HUES48 (cell line): ENCODE data around the gene TXLNG.
A peak's percentile ranks its signal among the peaks of the same experiment; 100 is the strongest.

ENCODE experiments used
- H3K27ac ChIP-seq: one replicate; pipeline ENCODE4 v1.7.0; 2013; ENCODE audit warnings: low read depth, low read length, inconsistent platforms
- H3K27me3 ChIP-seq: 2 replicates; pipeline ENCODE4 v1.6.1; 2013; ENCODE audit warnings: mild to moderate bottlenecking, low read length; ENCODE audit not compliant: control insufficient read depth, insufficient read depth
- H3K36me3 ChIP-seq: 2 replicates; pipeline ENCODE4 v1.6.1; 2013; ENCODE audit warnings: low read length; ENCODE audit not compliant: control insufficient read depth, insufficient read depth
- H3K4me1 ChIP-seq: 2 replicates; pipeline ENCODE4 v1.6.1; 2013; ENCODE audit warnings: mild to moderate bottlenecking, low read length; ENCODE audit not compliant: control insufficient read depth, insufficient read depth
- H3K4me3 ChIP-seq: 2 replicates; pipeline ENCODE4 v1.5.1; 2013; ENCODE audit warnings: mild to moderate bottlenecking, low read depth, low read length
- H3K9ac ChIP-seq: 2 replicates; pipeline ENCODE4 v1.6.1; 2013; ENCODE audit warnings: mild to moderate bottlenecking, low read depth, low read length, moderate library complexity
- H3K9me3 ChIP-seq: 2 replicates; pipeline ENCODE4 v1.6.1; 2013; ENCODE audit warnings: low read length; ENCODE audit not compliant: control insufficient read depth, insufficient read depth

The TXLNG gene

DNA sequence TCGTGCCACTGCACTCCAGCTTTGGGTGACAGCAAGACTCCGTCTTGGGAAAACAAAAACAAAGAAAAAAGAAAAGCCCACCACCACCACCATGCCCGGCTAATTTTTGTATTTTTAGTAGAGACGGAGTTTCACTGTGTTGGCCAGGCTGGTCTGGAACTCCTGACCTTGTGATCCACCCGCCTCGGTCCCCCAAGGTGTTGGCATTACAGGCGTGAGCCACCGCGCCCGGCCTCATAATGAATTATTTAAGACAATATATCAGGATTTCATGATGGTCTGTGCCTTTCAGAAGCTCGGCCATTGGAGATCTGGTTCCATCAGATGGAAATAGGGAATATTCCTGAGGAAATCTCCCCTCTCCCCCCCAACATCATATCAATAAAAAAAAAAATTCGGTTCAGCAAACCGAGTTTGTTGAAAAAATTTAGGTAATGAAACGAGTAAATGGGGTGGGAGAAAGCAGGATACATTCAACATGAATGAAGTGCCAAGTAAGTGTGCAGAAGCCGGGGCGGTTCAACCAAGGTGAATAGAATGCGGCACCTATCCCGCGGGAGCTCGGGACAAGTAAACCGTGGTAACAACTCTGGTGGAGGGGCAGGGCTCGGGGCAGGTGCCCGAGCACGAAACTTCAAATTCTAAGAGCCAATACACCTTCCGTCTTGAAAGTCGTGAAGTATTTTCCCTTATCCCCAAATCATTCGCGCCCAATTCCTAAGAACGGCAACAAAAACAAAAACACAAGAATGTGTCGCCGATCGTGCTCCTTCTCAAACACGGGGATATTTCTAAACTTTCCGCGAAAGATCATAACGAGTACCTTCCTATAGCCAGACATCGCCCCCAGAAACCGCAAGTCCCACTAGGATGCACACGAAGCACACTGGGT, 773 bp upstream of the TXLNG start:
- H3K36me3 ChIP-seq, result peaks cover 23% of the 10 kb centered on the region
- H3K27me3 ChIP-seq, result no peaks in the 10 kb centered on the region
- H3K9ac ChIP-seq, result peak overlapping the region; percentile 67
- H3K9me3 ChIP-seq, result no peaks in the 10 kb centered on the region
- peak overlapping the region; percentile 26 for H3K27ac ChIP-seq
- peak overlapping the region; percentile 90 for H3K4me3 ChIP-seq
- peaks cover 10% of the 10 kb centered on the region for H3K4me1 ChIP-seq

- peak overlapping the region; percentile 90 for H3K4me3 ChIP-seq
- no peaks in the 10 kb centered on the region for H3K9me3 ChIP-seq
- H3K27me3 ChIP-seq, result no peaks in the 10 kb centered on the region
- H3K4me1 ChIP-seq, result peaks cover 10% of the 10 kb centered on the region
- peak overlapping the region; percentile 92 for H3K27ac ChIP-seq
- peaks cover 38% of the 10 kb centered on the region for H3K36me3 ChIP-seq
- peak overlapping the region; percentile 71 for H3K9ac ChIP-seq
Measured at GRCh38 chrX:16786791-16787735, 797 bp downstream of the TXLNG start.

- Histone ChIP-seq H3K27ac (no peak overlapping the region), H3K9me3 (no peaks in the 10 kb centered on the region), H3K4me3 (peak overlapping the region; percentile 90; the same call in 1 of the 2 replicates)
Measured at GRCh38 chrX:16788477-16788876, 2.2 kb downstream of the TXLNG start.

DNA sequence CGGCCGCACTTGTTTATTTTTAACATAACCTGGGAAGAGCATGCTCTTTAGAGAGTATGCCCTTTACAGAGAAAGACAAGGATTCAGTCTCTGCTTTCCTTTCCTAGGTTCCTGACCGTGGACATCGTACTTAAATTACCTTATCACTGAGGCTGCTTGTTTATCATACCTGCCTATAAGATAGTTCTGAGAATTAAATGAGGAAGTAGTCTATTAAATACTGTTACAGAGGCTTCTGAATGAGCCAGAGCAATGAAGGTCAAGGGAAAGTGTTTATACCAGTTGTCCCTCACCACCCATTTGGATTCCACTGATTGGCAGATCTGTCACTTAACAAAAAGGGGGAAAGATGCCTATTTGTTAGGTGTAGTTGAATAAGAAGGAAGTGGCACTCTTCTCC, 10.0 kb downstream of the TXLNG start:
- H3K9me3 ChIP-seq, result no peaks in the 10 kb centered on the region
- peaks cover 71% of the 10 kb centered on the region for H3K36me3 ChIP-seq
- no peak overlapping the region for H3K9ac ChIP-seq
- no peaks in the 10 kb centered on the region for H3K4me1 ChIP-seq
- H3K27me3 ChIP-seq, result no peaks in the 10 kb centered on the region
- no peak overlapping the region for H3K27ac ChIP-seq
- no peak overlapping the region for H3K4me3 ChIP-seq

More at GRCh38 chrX:16788477-16788876, 2.2 kb downstream of the TXLNG start:
- no peaks in the 10 kb centered on the region for H3K27me3 ChIP-seq
- H3K4me1 ChIP-seq, result peaks cover 10% of the 10 kb centered on the region
- H3K36me3 ChIP-seq, result peaks cover 48% of the 10 kb centered on the region
- no peak overlapping the region for H3K9ac ChIP-seq

DNA sequence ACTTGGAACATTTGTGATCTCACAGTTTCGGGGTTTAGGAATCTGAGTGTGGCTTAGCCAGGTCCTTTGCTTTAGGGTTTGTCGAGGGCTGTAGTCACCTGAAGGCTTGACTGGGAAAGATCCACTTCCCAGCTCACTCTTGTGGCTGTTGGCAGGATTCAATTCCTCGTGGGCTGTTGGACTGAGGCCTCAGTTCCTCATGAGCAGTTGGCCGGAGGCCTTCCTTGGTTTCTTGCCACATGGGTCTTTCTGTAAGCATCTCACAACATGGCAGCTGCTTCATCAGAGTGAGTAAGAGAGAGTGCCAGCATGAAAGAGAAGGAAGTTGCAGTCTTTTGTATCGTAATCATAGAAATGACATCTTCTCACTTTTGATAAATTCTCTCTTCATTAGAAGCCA, 11.1 kb downstream of the TXLNG start:
- Histone ChIP-seq H3K4me1 (no peaks in the 10 kb centered on the region), H3K9me3 (no peaks in the 10 kb centered on the region), H3K27me3 (no peaks in the 10 kb centered on the region), H3K27ac (no peak overlapping the region), H3K9ac (no peak overlapping the region), H3K36me3 (peaks cover 65% of the 10 kb centered on the region), H3K4me3 (no peak overlapping the region)

DNA sequence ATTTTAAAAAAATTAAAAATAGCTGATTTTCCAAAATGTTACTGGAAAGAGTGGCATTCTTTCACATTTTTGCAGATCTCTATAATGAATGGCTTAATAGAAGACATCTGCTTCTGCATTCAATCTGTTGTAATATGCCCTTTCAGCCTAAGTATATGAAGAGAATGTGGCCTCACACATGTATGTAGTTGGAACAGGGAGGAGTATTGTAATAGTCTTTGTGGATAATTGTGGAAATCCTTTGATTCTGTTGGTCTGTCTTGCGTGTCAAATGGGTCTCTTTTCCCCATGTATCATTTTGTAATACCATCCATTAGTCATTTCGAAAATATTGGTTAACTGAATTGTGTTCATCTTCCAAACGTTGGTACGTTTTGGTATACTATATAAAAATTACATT, 11.6 kb downstream of the TXLNG start:
- Histone ChIP-seq H3K27me3 (no peaks in the 10 kb centered on the region), H3K4me1 (no peaks in the 10 kb centered on the region), H3K27ac (no peak overlapping the region), H3K9ac (no peak overlapping the region), H3K9me3 (no peaks in the 10 kb centered on the region), H3K4me3 (no peak overlapping the region), H3K36me3 (peaks cover 69% of the 10 kb centered on the region)

DNA sequence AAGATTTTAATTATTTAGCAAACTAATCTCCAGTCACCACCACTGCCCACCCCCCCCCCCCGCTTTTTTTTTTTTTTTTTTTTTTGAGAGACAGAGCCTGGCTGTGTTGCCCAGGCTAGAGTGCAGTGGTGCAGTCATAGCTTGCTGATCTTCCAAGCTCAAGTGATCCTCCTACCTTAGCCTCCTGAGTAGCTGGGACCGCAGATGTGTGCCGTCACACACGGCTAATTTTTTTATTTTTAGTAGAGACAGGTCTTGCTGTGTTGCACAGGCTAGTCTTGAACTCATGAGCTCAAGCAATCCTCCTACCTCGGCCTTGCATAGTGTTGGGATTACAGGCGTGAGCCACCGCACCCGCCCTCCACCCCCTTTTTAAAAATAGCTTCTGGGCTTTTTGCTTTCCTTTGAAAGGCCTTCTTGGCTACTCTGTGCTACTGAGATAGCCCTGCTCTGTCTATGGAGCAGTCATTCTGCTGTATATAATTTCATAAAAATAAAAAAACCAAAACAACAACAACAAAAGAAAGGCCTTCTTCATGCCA, 18.7 kb downstream of the TXLNG start:
- H3K36me3 ChIP-seq, result peaks cover 47% of the 10 kb centered on the region
- H3K27me3 ChIP-seq, result no peaks in the 10 kb centered on the region
- no peak overlapping the region for H3K27ac ChIP-seq
- no peaks in the 10 kb centered on the region for H3K9me3 ChIP-seq
- peaks cover 11% of the 10 kb centered on the region for H3K4me1 ChIP-seq
- H3K9ac ChIP-seq, result no peak overlapping the region
- H3K4me3 ChIP-seq, result no peak overlapping the region

DNA sequence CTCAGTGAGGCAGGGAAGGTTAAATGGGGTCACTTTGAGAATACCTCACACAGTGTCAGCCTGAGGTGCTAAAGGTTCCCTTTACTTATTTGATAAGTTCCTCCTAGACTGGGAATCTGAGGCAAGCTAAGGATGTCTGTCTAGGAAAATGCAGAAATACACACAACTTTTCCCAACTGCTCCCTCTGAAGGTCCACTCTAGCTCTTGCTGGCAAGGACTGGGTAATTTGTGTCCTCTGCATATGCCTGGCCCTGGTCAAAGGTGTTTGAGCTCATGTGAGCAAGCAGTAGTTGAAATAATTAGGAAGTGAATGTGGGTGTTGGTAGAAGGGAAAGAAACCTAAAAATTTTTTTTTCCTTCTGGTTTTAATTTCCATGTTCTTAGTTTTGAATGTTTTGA, 21.3 kb downstream of the TXLNG start:
- H3K4me3 ChIP-seq, result no peak overlapping the region
- no peaks in the 10 kb centered on the region for H3K9me3 ChIP-seq
- H3K36me3 ChIP-seq, result peaks cover 44% of the 10 kb centered on the region
- no peaks in the 10 kb centered on the region for H3K27me3 ChIP-seq
- peaks cover 11% of the 10 kb centered on the region for H3K4me1 ChIP-seq
- H3K27ac ChIP-seq, result no peak overlapping the region
- H3K9ac ChIP-seq, result no peak overlapping the region

GRCh38 chrX:16807976-16808542, 21.8 kb downstream of the TXLNG start:
- no peaks in the 10 kb centered on the region for H3K27me3 ChIP-seq
- no peaks in the 10 kb centered on the region for H3K9me3 ChIP-seq
- no peak overlapping the region for H3K9ac ChIP-seq
- H3K4me3 ChIP-seq, result no peak overlapping the region
- H3K36me3 ChIP-seq, result peaks cover 44% of the 10 kb centered on the region
- no peak overlapping the region for H3K27ac ChIP-seq
- peaks cover 11% of the 10 kb centered on the region for H3K4me1 ChIP-seq

- H3K4me1 ChIP-seq, result no peaks in the 10 kb centered on the region
- no peaks in the 10 kb centered on the region for H3K9me3 ChIP-seq
- no peak overlapping the region for H3K4me3 ChIP-seq
- H3K27ac ChIP-seq, result no peak overlapping the region
- H3K36me3 ChIP-seq, result peaks cover 66% of the 10 kb centered on the region
- no peak overlapping the region for H3K9ac ChIP-seq
- H3K27me3 ChIP-seq, result no peaks in the 10 kb centered on the region
Measured at GRCh38 chrX:16814597-16814996, 28.3 kb downstream of the TXLNG start.
